ENCODE measurements around the gene ZNF516.

Gene ZNF516

GRCh38 chr18:76350134-76351025 lies 144.7 kb downstream of the ZNF516 start:
- H3K9ac ChIP-seq (ENCODE audit: low read depth, low read length), result no peak overlapping the region
- no peaks in the 10 kb centered on the region for H3K36me3 ChIP-seq (ENCODE audit: control insufficient read depth, insufficient read depth, low read length)
- H3K9me3 ChIP-seq (ENCODE audit: control insufficient read depth, insufficient read depth, low read length), result no peaks in the 10 kb centered on the region
- peaks cover 2% of the 10 kb centered on the region for H3K4me1 ChIP-seq (ENCODE audit: control insufficient read depth, insufficient read depth, low read length)
- H3K27me3 ChIP-seq (ENCODE audit: control insufficient read depth, insufficient read depth, low read length), result no peaks in the 10 kb centered on the region
- no peak overlapping the region for H3K4me3 ChIP-seq (ENCODE audit: low read depth, low read length)

GRCh38 chr18:76349067-76349715 lies 145.9 kb downstream of the ZNF516 start:
- Histone ChIP-seq H3K9me3 (ENCODE audit: control insufficient read depth, insufficient read depth, low read length) (no peaks in the 10 kb centered on the region), H3K36me3 (ENCODE audit: control insufficient read depth, insufficient read depth, low read length) (no peaks in the 10 kb centered on the region), H3K27me3 (ENCODE audit: control insufficient read depth, insufficient read depth, low read length) (no peaks in the 10 kb centered on the region), H3K4me1 (ENCODE audit: control insufficient read depth, insufficient read depth, low read length) (peaks cover 2% of the 10 kb centered on the region), H3K9ac (ENCODE audit: low read depth, low read length) (no peak overlapping the region), H3K4me3 (ENCODE audit: low read depth, low read length) (no peak overlapping the region)

GRCh38 chr18:76348267-76349066 lies 146.6 kb downstream of the ZNF516 start:
- no peaks in the 10 kb centered on the region for H3K9me3 ChIP-seq (ENCODE audit: control insufficient read depth, insufficient read depth, low read length)
- H3K4me1 ChIP-seq (ENCODE audit: control insufficient read depth, insufficient read depth, low read length), result peaks cover 2% of the 10 kb centered on the region
- no peaks in the 10 kb centered on the region for H3K27me3 ChIP-seq (ENCODE audit: control insufficient read depth, insufficient read depth, low read length)
- H3K36me3 ChIP-seq (ENCODE audit: control insufficient read depth, insufficient read depth, low read length), result no peaks in the 10 kb centered on the region
- no peak overlapping the region for H3K4me3 ChIP-seq (ENCODE audit: low read depth, low read length)
- no peak overlapping the region for H3K9ac ChIP-seq (ENCODE audit: low read depth, low read length)

- no peaks in the 10 kb centered on the region for H3K36me3 ChIP-seq (ENCODE audit: control insufficient read depth, insufficient read depth, low read length)
Measured at GRCh38 chr18:76347341-76347740, 147.7 kb downstream of the ZNF516 start.

GRCh38 chr18:76346490-76347130 lies 148.4 kb downstream of the ZNF516 start:
- Histone ChIP-seq H3K9me3 (ENCODE audit: control insufficient read depth, insufficient read depth, low read length) (no peaks in the 10 kb centered on the region), H3K4me1 (ENCODE audit: control insufficient read depth, insufficient read depth, low read length) (peaks cover 2% of the 10 kb centered on the region), H3K9ac (ENCODE audit: low read depth, low read length) (no peak overlapping the region), H3K4me3 (ENCODE audit: low read depth, low read length) (no peak overlapping the region), H3K36me3 (ENCODE audit: control insufficient read depth, insufficient read depth, low read length) (no peaks in the 10 kb centered on the region), H3K27me3 (ENCODE audit: control insufficient read depth, insufficient read depth, low read length) (no peaks in the 10 kb centered on the region)

More at GRCh38 chr18:76347341-76347740, 147.7 kb downstream of the ZNF516 start:
- H3K4me1 ChIP-seq (ENCODE audit: control insufficient read depth, insufficient read depth, low read length), result peaks cover 2% of the 10 kb centered on the region
- no peak overlapping the region for H3K9ac ChIP-seq (ENCODE audit: low read depth, low read length)
- H3K9me3 ChIP-seq (ENCODE audit: control insufficient read depth, insufficient read depth, low read length), result no peaks in the 10 kb centered on the region
- no peaks in the 10 kb centered on the region for H3K27me3 ChIP-seq (ENCODE audit: control insufficient read depth, insufficient read depth, low read length)
- H3K4me3 ChIP-seq (ENCODE audit: low read depth, low read length), result no peak overlapping the region

DNA sequence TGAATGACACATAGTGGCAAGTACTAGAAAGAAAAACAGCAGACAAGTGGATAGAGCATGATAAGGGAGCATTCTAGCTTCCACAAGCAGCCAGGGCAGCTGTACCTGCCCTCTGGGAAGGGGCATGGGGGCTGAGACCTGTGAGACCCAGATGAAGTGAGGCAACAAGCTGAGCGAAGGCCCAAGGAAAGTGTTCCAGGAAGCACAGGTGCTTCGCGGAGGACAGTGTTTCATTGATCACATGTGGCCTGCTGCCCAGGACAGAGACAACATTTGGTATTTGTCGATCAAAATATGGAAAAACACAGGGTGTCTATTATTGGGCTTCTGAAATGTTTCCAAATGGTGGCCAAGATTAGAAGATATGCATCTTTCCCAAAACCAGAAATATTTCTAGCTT lies 149.1 kb downstream of the ZNF516 start:
- Histone ChIP-seq H3K4me3 (ENCODE audit: low read depth, low read length) (no peak overlapping the region), H3K4me1 (ENCODE audit: control insufficient read depth, insufficient read depth, low read length) (peaks cover 2% of the 10 kb centered on the region), H3K9me3 (ENCODE audit: control insufficient read depth, insufficient read depth, low read length) (no peaks in the 10 kb centered on the region), H3K9ac (ENCODE audit: low read depth, low read length) (no peak overlapping the region), H3K27me3 (ENCODE audit: control insufficient read depth, insufficient read depth, low read length) (no peaks in the 10 kb centered on the region), H3K36me3 (ENCODE audit: control insufficient read depth, insufficient read depth, low read length) (no peaks in the 10 kb centered on the region)

GRCh38 chr18:76343938-76344569 lies 151.0 kb downstream of the ZNF516 start:
- H3K4me1 ChIP-seq (ENCODE audit: control insufficient read depth, insufficient read depth, low read length), result no peaks in the 10 kb centered on the region
- no peak overlapping the region for H3K4me3 ChIP-seq (ENCODE audit: low read depth, low read length)
- no peaks in the 10 kb centered on the region for H3K36me3 ChIP-seq (ENCODE audit: control insufficient read depth, insufficient read depth, low read length)
- no peaks in the 10 kb centered on the region for H3K27me3 ChIP-seq (ENCODE audit: control insufficient read depth, insufficient read depth, low read length)
- H3K9ac ChIP-seq (ENCODE audit: low read depth, low read length), result no peak overlapping the region
- H3K9me3 ChIP-seq (ENCODE audit: control insufficient read depth, insufficient read depth, low read length), result no peaks in the 10 kb centered on the region

- Histone ChIP-seq H3K4me3 (ENCODE audit: low read depth, low read length) (no peak overlapping the region), H3K9ac (ENCODE audit: low read depth, low read length) (no peak overlapping the region)
Measured at GRCh38 chr18:76340410-76340809, 154.6 kb downstream of the ZNF516 start.

GRCh38 chr18:76339246-76339620 lies 155.8 kb downstream of the ZNF516 start:
- no peak overlapping the region for H3K4me3 ChIP-seq (ENCODE audit: low read depth, low read length)
- H3K9me3 ChIP-seq (ENCODE audit: control insufficient read depth, insufficient read depth, low read length), result no peaks in the 10 kb centered on the region
- H3K27me3 ChIP-seq (ENCODE audit: control insufficient read depth, insufficient read depth, low read length), result no peaks in the 10 kb centered on the region
- H3K36me3 ChIP-seq (ENCODE audit: control insufficient read depth, insufficient read depth, low read length), result no peaks in the 10 kb centered on the region
- H3K4me1 ChIP-seq (ENCODE audit: control insufficient read depth, insufficient read depth, low read length), result no peaks in the 10 kb centered on the region
- H3K9ac ChIP-seq (ENCODE audit: low read depth, low read length), result no peak overlapping the region

More at GRCh38 chr18:76340410-76340809, 154.6 kb downstream of the ZNF516 start:
- Histone ChIP-seq H3K4me1 (ENCODE audit: control insufficient read depth, insufficient read depth, low read length) (no peaks in the 10 kb centered on the region), H3K9me3 (ENCODE audit: control insufficient read depth, insufficient read depth, low read length) (no peaks in the 10 kb centered on the region), H3K36me3 (ENCODE audit: control insufficient read depth, insufficient read depth, low read length) (no peaks in the 10 kb centered on the region), H3K27me3 (ENCODE audit: control insufficient read depth, insufficient read depth, low read length) (no peaks in the 10 kb centered on the region)

DNA sequence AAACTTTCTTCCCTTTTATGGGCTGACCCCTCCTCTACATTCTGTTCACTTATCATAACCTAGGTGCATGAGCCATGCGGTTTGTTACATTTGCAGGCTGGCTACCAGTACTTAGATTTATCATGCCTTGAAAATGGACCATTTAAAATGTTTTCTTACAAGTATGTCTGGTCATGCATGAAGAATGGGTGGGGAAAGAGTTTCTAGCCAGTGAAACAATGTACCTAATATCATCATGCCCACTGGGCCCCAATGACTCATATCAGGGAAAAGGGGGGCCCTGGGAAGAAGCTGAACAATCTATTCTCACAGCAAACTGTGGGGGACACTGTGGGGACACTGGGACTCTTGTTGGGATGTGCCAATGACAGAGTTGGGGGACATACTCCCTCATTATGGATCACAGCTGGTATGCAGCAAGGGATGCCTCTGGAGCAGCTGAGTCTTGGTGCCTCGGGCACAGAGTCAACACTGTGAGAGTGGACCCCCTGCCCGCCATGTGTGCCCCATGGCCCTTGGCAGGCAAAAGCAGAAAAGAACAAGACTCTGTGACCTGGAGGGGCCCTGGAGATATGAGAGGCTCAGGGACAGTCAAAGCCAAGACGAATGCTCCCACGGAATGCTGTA lies 156.3 kb downstream of the ZNF516 start:
- H3K4me1 ChIP-seq (ENCODE audit: control insufficient read depth, insufficient read depth, low read length), result no peaks in the 10 kb centered on the region
- no peaks in the 10 kb centered on the region for H3K9me3 ChIP-seq (ENCODE audit: control insufficient read depth, insufficient read depth, low read length)
- H3K27me3 ChIP-seq (ENCODE audit: control insufficient read depth, insufficient read depth, low read length), result no peaks in the 10 kb centered on the region
- no peak overlapping the region for H3K9ac ChIP-seq (ENCODE audit: low read depth, low read length)
- H3K36me3 ChIP-seq (ENCODE audit: control insufficient read depth, insufficient read depth, low read length), result no peaks in the 10 kb centered on the region
- H3K4me3 ChIP-seq (ENCODE audit: low read depth, low read length), result no peak overlapping the region

Measured in iPS-15b (cell line).